ENCODE data around the gene BCL2L2.

The BCL2L2 gene

GRCh38 chr14:23299986-23300686 lies 6.5 kb upstream of the BCL2L2 start:
- no peak for DNase-seq

DNA sequence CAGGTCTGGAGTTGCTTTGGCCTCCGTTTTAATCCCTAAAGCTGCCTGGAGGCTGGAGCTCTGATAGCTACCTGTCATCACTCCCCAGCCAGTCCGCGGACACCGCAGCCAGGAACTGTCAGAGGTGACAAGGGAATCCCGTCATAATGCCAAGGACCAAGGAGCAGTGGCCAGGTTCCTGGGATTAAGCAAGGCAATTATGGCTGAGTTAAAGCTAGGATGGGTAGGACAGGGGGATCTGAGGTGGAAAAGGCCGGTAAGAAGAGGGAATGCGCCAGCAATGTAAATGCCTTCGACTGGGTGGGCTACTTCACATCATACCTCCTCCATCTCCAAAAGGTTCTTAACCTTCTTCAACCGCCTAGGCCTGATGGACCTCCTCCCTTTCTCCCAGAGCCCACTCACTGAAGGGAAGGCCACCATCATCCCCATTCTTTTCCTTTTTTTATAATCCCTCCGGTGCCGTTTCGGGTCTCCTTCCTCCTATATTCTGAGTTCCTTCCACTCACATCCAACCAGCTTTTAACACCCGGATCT lies 5.9 kb upstream of the BCL2L2 start:
- no peak for DNase-seq

DNA sequence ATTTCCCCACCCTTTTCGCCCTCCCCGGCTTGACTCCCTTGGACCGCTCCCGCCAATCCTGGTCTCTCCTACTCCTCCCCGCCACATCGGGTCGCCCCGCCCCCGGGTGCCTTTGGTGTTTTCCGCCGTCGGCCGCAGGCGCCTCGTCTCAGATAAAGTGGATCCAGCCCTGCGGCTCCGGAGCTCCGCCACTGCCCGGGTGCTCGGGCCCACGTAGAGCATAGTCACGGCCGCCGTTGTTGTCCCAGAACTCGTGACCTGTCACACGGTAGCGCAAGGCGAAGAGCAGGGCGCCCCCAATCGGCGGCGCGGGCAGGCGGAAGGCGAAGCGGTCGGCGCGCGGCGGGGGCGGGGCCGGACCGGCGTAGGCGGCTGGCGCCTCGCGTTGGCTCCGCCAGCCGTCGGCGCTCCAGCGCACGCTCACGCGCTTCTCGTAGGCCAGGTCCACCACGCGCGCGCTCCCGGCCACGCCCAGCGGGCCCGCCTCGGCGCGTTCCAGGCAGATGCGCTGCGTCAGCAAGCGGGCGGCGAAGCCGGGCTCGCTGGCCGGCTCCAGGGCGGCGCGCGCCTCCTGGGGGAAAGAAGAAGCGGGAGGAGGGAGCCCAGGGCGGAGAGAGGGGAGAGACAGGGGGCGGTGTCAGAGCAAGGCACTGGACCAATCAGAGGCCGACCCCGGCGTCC lies 5.2 kb upstream of the BCL2L2 start:
- peak; percentile 97 for DNase-seq

DNA sequence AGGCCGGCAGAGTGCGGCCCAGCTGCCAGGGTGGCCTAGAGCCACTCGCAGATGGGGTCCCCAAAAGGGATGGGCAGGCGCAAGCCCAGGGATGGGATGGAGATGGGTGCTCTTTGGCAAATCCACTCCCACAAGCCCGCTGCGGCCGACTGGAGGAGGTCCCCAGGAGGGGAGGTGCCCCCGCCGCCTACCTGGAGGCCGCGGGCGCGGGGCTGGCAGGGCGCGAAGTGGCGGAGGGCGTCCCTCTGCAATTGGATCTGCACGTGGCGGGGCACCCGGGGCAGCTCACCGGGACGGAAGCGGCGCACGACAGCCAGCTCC lies 4.7 kb upstream of the BCL2L2 start:
- no peak for DNase-seq

GRCh38 chr14:23302290-23303225 lies 4.1 kb upstream of the BCL2L2 start, which contains the start of gene PPP1R3E:
Gene PPP1R3E, minus strand, starts transcription at chr14:23302859. Its CDS starts 283 bp downstream, at chr14:23302576.
- peak; percentile 40 for DNase-seq

GRCh38 chr14:23307146-23307530 lies 505 bp downstream of the BCL2L2 start:
- DNase-seq, result no peak

- no peak for DNase-seq
Observed at GRCh38 chr14:23307687-23308644, 1.3 kb downstream of the BCL2L2 start.

DNA sequence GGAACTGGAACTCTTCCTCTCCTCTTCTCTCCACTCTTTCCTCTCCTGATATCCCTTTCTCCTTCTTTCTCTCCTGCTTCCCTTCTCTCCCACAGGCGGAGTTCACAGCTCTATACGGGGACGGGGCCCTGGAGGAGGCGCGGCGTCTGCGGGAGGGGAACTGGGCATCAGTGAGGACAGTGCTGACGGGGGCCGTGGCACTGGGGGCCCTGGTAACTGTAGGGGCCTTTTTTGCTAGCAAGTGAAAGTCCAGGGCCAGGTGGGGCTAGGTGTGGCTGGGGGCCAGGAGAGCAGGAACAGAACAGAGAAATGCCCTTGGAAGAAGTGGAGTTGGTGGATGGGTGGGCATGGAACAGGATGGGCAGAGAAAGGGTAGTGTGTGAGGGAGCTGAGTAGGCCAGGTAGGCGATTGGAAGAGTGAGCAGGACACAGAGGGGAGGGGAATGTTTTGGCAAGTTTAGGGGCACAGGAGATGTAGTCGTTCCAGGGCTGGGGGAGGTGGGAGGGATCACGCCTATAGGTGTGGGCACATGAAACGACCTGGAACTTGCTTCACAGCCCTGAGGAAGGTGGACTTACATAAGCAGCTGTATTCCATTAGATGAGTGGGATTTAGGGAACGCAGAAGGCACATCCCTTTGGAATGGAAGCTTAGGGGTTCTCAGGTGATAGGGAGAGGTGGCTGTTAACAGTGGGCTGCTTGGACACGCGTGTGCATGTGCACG lies 2.2 kb downstream of the BCL2L2 start:
- DNase-seq, result no peak

DNA sequence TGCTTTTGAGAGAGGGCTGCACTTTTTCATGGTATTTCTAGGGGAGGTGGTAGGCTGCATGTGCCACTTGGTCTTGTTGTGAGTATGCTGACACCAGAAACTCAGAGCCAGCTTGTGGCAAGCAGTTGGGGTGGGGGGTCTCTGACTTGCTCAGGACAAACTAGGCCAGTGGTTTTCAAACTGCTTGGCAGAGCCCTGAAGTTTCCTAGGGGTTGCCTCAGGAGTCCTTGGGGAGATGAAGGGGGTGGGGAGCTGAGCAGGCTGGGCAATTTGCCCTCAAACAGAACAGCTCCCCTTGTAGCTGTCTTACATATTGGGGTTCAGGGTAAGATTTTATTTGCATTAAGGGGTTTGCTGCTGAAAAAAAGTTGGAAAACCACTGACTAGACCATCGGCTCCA lies 3.9 kb downstream of the BCL2L2 start:
- no peak for DNase-seq

- DNase-seq, result no peak
Observed at GRCh38 chr14:23316300-23316699, 9.7 kb downstream of the BCL2L2 start.

- no peak for DNase-seq
Observed at GRCh38 chr14:23319746-23320583, 13.3 kb downstream of the BCL2L2 start.

GRCh38 chr14:23320584-23321571 lies 14.2 kb downstream of the BCL2L2 start, which contains the start of gene PABPN1:
Gene PABPN1, plus strand, starts transcription at chr14:23321457. Its CDS starts 13 bp downstream, at chr14:23321470.
- DNase-seq, result peak; percentile 98

GRCh38 chr14:23321572-23322547 lies 15.2 kb downstream of the BCL2L2 start:
- no peak for DNase-seq

- DNase-seq, result no peak
Observed at GRCh38 chr14:23322568-23323517, 16.2 kb downstream of the BCL2L2 start.

DNA sequence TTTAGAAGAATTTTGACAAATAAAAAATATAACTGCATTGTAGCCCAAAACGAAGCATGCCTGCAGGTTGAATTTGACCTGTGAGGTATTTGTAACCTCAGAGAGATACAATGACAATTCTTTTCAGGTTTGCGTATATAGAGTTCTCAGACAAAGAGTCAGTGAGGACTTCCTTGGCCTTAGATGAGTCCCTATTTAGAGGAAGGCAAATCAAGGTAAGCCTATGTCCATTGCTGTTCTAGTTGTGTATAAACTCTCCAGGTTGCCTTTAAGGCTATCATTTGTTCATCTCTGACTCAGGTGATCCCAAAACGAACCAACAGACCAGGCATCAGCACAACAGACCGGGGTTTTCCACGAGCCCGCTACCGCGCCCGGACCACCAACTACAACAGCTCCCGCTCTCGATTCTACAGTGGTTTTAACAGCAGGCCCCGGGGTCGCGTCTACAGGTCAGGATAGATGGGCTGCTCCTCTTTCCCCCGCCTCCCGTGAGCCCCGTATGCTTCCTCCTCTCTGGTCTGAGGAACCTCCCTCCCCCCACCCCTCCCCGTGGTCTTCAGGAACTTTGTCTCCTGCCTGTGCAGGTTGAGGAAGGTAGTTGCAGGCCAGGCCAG lies 17.3 kb downstream of the BCL2L2 start:
- no peak for DNase-seq

DNA sequence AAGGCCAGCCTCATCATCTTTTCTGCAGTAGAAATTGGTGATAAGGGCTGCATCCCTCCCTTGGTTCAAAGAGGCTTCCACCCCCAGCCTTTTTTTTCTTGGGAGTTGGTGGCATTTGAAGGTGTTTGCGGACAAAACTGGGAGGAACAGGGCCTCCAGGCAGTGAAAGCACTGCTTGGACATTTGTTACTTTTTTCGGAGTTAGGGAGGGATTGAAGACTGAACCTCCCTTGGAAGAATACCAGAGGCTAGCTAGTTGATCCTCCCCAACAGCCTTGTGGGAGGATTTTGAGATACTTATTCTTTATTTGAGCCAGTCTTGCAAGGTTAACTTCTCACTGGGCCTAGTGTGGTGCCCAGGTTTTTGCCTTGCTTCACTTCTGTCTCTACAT lies 17.8 kb downstream of the BCL2L2 start:
- no peak for DNase-seq
